Stimulated activated memory B cell treated with anti-CD40 and anti-IgM and Interleukin-4, amounts not matched to agents 10 μg/mL and 1 μg/mL and 100 μg/mL, for 72 hours (primary cell): Measurements from ENCODE around the gene CLDN14.

ENCODE experiments used
- ATAC-seq: fragments of 150-1000 bp; cut with Tn5 transposase; 2 replicates; pipeline ENCODE4 v1.10.0; 2021
- H3K27ac Mint-ChIP-seq: one replicate; pipeline ENCODE4 v1.8.0; 2022; ENCODE audit warnings: mild to moderate bottlenecking, mixed read lengths
- H3K27me3 Mint-ChIP-seq: one replicate; pipeline ENCODE4 v1.8.0; 2022; ENCODE audit warnings: mixed read lengths
- H3K36me3 Mint-ChIP-seq: one replicate; pipeline ENCODE4 v1.8.0; 2022; ENCODE audit warnings: mixed read lengths
- H3K4me1 Mint-ChIP-seq: one replicate; pipeline ENCODE4 v1.8.0; 2022; ENCODE audit warnings: mixed read lengths
- H3K4me3 Mint-ChIP-seq: one replicate; pipeline ENCODE4 v1.8.0; 2022; ENCODE audit warnings: mild to moderate bottlenecking, moderate library complexity, mixed read lengths
- H3K9me3 Mint-ChIP-seq: one replicate; pipeline ENCODE4 v1.8.0; 2022; ENCODE audit warnings: mixed read lengths

CLDN14 gene

DNA sequence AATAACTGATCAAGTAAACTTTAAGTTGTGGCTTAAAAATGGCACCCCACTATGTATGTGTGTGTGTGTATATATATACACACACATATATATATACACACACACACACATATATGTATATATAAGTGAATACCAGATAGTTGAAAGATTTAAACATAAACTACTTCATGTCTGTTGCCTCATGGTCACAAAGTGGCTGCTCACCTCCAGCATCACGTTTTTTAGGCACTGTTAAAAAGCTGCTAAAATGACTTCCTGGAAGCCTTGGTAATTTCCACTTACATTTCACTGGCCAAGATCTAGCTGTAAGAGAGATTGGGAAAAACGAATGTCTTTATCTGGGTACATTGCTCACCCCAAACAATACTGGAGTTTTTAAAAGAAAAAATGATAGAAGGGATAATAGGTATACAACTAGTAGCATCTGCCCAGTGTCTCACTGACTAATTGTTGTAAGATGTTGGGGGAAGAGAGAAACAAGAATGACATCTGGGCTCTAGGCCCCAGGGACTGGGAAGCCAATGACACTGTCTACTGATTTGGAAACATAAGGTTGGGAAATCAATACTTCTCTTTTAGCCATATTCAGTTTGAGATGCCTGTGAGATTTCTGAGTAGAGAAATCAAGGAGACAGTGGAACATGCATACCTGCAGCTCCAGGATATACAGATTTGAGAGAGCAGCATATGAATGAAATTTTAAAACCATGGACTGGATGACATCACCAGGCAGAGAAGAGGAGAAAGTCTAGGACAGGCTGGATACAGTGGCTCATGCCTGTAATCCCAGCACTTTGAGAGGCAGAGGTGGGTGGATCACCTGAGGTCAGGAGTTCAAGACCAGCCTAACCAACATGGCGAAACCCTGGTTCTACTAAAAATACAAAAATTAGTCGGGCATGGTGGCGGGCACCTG, 42.8 kb downstream of the CLDN14 start:
- no peak for ATAC-seq
- Mint-ChIP-seq H3K27me3 (peaks cover 22% of the 10 kb centered on the region), H3K4me3 (no peak overlapping the region), H3K27ac (no peak overlapping the region), H3K36me3 (no peaks in the 10 kb centered on the region), H3K4me1 (peaks cover 10% of the 10 kb centered on the region), H3K9me3 (no peaks in the 10 kb centered on the region)

DNA sequence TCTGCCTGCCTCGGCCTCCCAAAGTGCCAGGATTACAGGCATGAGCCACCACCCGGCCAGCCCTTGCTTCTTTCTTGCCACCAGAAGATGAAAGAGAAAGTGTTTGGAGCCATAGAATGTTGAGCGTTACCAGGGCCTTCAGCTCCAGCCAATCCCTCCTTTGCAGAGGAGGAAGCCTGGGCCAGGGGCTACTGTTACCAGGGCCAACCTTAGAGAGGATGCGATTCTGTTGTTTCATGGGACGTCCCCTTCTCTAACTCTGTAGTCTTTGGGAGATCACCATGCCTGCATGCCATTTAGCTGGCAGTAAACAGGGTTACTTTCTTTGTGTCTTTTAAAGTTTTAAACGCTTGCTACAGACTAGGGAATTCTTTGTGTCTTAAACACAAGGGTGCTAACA, 45.8 kb downstream of the CLDN14 start:
- peaks cover 30% of the 10 kb centered on the region for H3K27me3 Mint-ChIP-seq
- no peak overlapping the region for H3K4me3 Mint-ChIP-seq
- peaks cover 25% of the 10 kb centered on the region for H3K4me1 Mint-ChIP-seq
- no peak overlapping the region for H3K27ac Mint-ChIP-seq
- no peaks in the 10 kb centered on the region for H3K36me3 Mint-ChIP-seq
- H3K9me3 Mint-ChIP-seq, result no peaks in the 10 kb centered on the region
- ATAC-seq, result no peak

DNA sequence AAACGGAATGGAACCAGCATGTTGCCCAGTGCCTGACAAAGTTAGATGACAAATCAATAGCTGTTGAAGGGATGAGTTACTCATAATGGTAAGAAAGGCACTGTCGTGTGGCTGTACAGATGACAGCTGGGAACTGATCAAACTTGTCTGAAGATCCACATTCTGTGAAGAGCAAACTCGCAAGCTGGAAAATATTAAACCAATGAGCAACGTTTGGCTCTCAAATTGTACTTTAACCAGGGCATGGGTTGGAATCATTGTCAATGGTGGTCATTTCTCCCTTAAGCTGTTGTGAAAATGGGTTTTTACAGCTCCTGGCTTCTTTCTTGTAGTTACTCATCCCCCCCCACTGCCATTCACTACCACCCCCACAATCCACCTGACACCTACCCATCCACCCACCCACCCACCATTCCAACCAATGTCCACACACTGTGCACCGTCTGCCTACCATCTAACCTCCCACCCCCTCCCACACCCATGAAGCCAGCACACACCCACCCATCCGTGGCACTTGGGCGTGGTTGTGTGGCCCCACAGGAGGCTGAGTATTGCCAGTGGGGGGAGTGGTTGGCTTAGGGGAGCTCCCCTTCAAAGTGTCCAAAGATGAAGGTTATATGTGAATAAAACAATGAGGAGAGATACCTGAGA, 46.7 kb downstream of the CLDN14 start:
- Mint-ChIP-seq H3K27ac (no peak overlapping the region), H3K9me3 (no peaks in the 10 kb centered on the region), H3K4me3 (no peak overlapping the region), H3K4me1 (peaks cover 30% of the 10 kb centered on the region), H3K36me3 (no peaks in the 10 kb centered on the region), H3K27me3 (peaks cover 38% of the 10 kb centered on the region)
- no peak for ATAC-seq

DNA sequence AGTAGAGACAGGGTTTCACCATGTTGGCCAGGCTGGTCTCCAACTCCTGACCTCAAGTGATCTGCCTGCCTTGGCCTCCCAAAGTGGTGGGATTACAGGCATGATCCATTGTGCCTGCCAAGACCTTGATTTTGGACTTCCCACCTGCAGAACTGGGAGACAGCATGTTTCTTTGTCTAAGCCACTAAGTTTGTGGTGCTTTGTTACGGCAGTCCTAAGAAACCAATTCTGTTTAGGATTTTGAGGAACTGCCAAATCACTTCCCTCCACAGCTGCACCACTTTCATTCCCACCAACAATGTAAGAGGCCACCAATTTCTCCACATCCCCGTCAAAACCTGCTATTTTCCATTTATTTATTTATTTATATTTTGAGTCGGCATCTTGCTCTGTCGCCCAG, 48.7 kb downstream of the CLDN14 start:
- no peak for ATAC-seq
- Mint-ChIP-seq H3K27me3 (peaks cover 38% of the 10 kb centered on the region), H3K4me3 (no peak overlapping the region), H3K27ac (no peak overlapping the region), H3K4me1 (peaks cover 25% of the 10 kb centered on the region), H3K36me3 (no peaks in the 10 kb centered on the region), H3K9me3 (no peaks in the 10 kb centered on the region)

DNA sequence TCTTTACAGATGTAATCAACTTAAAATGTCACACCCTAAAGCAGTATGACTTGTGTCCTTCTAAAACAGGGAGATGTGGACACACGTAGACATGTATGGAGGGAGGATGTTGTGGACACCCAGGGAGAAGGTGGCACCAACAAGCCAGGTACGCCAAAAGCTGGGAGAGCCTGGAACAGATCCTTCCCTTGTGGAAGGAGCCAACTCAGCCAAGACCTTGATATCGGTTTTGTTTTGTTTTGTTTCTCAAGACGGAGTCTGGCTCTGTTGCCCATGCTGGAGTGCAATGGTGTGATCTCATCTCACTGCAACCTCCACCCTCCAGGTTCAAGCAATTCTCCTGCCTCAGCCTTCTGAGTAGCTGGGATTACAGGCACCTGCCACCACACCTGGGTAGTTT, 49.1 kb downstream of the CLDN14 start:
- no peak for ATAC-seq
- Mint-ChIP-seq H3K36me3 (no peaks in the 10 kb centered on the region), H3K27me3 (peaks cover 38% of the 10 kb centered on the region), H3K27ac (peak overlapping the region; percentile 91), H3K9me3 (no peaks in the 10 kb centered on the region), H3K4me3 (no peak overlapping the region), H3K4me1 (peaks cover 25% of the 10 kb centered on the region)

DNA sequence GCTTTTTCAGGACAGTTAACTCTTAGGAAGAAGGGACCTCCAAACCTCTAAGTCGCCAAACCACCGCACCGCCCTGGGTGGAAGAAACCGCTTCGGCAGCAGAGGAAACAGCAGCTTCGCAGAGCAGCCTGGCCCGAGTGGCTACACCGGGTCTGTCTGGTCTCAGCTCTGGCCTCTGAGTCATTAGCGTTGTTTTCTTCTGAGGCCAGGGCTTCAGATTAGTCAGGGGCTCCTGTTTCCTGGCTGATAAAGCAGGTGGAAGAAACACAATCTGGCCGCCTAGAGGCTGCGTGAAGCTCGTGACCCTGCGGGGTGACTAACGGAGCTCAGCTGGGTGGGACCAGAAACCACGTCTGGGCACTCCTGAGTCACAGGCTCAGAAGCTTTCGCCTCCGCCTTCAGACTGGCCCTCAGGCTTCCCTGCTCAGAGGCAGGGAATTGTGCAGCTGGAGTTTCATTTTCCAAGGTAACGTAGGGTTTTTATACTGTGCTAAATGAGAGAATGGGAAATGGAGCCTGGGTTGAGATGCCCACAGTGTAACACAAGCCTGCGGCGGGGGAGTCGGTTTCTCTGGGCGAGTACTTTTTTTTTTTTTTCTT, 49.9 kb downstream of the CLDN14 start:
- Mint-ChIP-seq H3K4me3 (peak overlapping the region; percentile 82), H3K9me3 (no peaks in the 10 kb centered on the region), H3K36me3 (no peaks in the 10 kb centered on the region), H3K4me1 (peaks cover 25% of the 10 kb centered on the region), H3K27ac (peak overlapping the region; percentile 91), H3K27me3 (peaks cover 37% of the 10 kb centered on the region)
- ATAC-seq, result peak; percentile 93

DNA sequence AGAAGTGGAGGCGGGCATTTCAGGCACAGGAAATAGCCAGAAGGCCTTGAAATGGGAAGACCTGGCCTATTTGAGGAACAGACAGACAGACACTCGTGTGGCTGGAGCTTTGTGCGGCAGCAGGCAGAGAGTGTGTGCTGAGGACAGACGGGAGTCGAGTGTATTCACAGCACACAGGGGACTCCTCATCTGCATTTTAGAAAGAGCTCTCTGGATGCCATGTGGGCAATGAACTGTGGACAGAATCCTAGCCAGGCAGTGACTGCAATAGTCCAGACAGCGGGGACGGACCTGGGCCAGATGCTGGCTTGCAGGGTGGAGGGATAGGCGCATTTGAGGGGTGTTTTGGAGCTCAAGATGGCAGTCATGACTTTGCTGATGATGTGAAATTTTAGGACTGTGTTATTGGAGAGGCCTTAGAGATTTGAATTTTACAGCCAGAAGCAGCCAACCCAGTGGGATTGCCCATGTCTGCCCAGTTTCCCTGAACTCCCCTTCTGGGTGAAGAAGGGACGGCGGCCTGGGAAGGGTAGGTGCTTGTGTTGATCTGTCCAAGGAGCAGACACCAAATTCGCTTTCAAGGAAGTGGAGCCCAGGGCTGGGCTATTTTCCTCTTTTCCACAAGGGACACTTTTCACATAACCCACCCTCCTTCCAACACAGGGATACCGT, 51.0 kb downstream of the CLDN14 start:
- Mint-ChIP-seq H3K9me3 (no peaks in the 10 kb centered on the region), H3K4me3 (no peak overlapping the region), H3K36me3 (no peaks in the 10 kb centered on the region), H3K27ac (peak overlapping the region; percentile 91), H3K4me1 (peaks cover 25% of the 10 kb centered on the region), H3K27me3 (peaks cover 26% of the 10 kb centered on the region)
- ATAC-seq, result no peak

DNA sequence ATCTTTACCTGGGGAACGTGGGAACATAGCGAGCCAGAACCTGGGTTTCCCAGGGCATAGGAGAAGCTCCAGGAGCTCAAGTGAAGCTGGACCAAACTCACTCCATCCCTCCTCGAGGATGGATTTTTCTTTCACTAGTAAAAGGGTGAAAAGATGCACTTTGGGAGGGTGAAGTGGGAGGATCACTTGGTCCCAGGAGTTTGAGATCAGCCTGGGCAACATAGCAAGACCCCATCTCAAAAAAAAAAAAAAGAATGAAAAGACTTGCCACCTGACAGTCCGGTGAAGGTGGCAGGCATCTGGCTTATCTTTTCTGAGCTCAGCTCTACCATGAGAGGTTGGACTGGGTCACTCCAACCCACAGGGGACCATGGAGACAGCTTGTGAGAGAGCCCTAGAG, 52.4 kb downstream of the CLDN14 start:
- ATAC-seq, result no peak
- H3K4me3 Mint-ChIP-seq, result no peak overlapping the region

DNA sequence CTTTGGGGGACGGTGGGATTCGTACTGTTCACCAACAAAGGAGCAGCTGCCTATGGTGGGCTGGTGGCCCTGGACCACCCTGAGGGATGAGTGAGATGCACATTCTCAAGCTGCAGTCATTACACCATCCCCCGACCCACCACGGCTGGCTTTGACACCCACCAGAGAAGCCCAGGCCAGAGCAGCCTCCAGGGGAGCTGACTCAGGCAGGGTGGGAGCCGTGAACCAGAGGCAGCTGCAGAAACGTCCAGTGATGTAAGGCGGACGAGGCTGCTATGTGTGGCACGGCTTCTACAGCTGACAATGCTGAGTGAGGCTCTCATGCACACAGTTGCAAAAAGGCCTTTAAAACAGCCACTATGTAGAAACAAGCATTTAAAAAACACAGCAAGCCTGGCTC, 54.6 kb downstream of the CLDN14 start:
- Mint-ChIP-seq H3K27ac (no peak overlapping the region), H3K4me3 (no peak overlapping the region), H3K9me3 (no peaks in the 10 kb centered on the region), H3K27me3 (peaks cover 9% of the 10 kb centered on the region), H3K4me1 (peaks cover 14% of the 10 kb centered on the region), H3K36me3 (no peaks in the 10 kb centered on the region)
- ATAC-seq, result no peak

More for the DNA sequence above, 52.4 kb downstream of the CLDN14 start:
- Mint-ChIP-seq H3K27ac (no peak overlapping the region), H3K36me3 (no peaks in the 10 kb centered on the region), H3K9me3 (no peaks in the 10 kb centered on the region), H3K4me1 (peaks cover 25% of the 10 kb centered on the region), H3K27me3 (peaks cover 20% of the 10 kb centered on the region)

DNA sequence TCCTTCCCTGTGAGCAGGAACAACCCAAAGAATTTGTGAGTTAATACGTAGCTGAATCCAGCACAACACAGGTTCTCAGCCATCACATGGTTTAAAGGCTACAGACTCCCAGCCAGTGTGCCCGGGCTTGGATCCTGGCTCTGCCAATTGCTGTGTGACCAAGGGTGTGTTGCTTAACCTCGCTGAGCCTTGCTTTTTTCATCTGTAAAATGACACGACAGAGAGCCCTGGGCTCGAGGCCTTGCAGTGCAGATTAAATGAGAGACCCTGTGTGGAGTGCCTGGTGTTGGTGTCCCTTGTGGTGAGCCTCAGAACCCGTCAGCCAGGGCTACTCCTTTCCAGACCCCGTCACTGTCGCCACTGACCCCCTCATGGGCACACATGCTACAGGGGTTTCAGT, 55.3 kb downstream of the CLDN14 start:
- Mint-ChIP-seq H3K4me3 (no peak overlapping the region), H3K4me1 (peaks cover 7% of the 10 kb centered on the region), H3K27ac (no peak overlapping the region), H3K36me3 (no peaks in the 10 kb centered on the region), H3K9me3 (no peaks in the 10 kb centered on the region), H3K27me3 (peaks cover 9% of the 10 kb centered on the region)
- no peak for ATAC-seq

DNA sequence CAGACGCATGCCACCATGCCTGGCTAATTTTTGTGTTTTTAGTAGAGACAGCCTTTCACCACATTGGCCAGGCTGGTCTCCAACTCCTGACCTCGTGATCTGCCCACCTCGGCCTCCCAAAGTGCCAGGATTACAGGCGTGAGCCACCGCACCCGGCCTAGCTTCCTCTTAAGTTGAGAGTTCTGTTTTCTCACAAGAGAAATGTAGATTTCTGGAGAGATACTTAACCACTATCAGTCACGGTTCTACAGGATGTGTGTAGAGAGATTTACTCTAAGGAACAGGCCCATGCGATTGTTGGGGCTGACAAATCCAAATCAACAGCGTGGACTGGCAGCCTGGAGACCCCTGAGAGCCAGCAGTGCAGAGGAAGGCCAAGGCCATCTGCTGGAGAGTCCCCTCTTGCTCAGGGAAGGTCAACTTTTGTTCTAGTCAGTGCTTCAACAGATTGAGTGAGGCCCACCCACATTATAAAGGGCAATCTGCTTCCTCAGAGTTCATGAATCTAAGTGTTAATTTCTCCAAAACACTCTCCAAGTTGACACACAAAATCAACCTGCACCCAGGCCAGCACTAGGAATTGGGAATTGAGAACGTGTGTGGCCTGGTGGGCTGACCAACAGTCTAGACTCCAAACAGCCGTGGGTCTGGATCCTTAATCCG, 56.0 kb downstream of the CLDN14 start:
- Mint-ChIP-seq H3K27me3 (peaks cover 6% of the 10 kb centered on the region), H3K27ac (no peak overlapping the region), H3K9me3 (no peaks in the 10 kb centered on the region), H3K4me1 (peaks cover 5% of the 10 kb centered on the region), H3K4me3 (no peak overlapping the region), H3K36me3 (no peaks in the 10 kb centered on the region)
- no peak for ATAC-seq

DNA sequence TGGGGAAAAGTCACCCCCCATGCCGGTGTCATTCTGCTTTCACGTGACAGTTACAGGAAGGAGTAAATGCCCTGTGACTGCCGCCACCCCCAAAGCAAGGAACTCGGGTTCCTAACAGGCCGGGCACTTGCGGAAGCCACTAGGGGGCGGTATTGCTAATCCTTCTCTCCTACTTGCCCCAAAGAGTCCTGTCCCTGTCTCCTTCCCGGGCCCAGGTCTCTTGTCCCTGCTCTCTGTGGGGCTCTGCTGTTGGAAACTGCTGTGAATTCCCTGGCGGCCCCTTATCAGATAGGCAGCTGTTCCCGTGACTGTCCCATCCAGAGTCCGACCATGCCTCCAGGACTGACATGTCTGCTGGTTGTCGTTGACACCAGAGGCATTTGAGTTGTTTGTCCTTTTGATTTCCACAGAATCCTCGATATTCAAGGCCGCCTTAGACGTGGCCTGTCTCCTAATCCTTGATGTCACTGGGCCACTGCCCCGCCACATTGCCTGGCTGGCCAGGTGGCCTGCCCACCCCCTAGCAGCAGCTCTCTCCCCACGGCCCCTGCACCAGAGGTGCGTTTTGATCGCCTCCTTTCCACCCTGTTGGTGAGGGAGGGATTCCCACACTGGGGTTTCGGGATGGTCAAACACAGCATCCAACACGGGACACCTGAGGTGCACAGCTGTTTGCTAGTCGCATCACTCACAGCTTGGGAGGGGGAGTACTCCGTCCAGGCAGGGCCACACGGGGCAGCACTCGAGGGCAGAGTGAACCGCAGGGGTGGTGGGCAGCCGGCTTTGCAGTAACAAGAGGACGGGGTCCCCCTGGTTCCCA, 57.4 kb downstream of the CLDN14 start:
- Mint-ChIP-seq H3K4me3 (no peak overlapping the region), H3K27me3 (no peaks in the 10 kb centered on the region), H3K4me1 (no peaks in the 10 kb centered on the region), H3K27ac (no peak overlapping the region), H3K36me3 (no peaks in the 10 kb centered on the region), H3K9me3 (no peaks in the 10 kb centered on the region)
- no peak for ATAC-seq

DNA sequence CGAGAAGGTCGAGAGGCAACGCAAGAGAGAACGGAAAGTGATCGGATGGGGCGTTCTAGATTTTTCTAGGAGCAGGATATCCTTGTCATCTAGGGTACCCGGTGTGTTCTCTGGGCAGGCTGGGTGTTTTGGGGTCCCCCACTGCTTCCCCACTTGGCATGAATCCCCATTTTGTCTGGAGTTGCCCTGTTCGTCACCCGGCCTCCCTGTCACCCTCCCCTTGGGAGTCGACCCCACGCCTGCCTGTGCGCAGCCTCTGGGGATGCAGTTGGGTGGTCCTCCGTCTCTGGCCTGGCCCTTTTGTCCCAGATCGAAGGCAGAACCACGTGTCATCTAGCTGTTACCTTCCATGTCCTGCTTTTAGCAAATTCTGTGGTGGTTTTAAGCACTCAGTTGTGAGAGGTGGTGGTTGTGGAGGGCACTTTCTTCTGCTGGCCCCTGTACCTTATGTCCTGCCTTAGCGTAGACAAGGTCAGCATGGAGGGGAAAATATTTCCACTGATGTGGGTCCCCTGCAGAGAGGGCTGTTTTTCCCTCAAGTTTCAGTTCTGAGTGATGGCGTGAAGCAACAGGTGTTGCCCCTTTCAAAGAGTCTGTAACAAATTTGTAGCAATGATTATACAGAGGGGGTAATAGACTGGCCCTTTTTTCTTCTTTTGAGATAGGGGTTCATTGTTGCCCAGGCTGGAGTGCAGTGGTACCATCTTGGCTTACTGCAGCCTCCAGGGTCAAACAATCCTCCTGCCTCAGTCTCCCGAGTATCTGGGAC, 59.2 kb downstream of the CLDN14 start:
- Mint-ChIP-seq H3K27ac (no peak overlapping the region), H3K9me3 (no peaks in the 10 kb centered on the region)

DNA sequence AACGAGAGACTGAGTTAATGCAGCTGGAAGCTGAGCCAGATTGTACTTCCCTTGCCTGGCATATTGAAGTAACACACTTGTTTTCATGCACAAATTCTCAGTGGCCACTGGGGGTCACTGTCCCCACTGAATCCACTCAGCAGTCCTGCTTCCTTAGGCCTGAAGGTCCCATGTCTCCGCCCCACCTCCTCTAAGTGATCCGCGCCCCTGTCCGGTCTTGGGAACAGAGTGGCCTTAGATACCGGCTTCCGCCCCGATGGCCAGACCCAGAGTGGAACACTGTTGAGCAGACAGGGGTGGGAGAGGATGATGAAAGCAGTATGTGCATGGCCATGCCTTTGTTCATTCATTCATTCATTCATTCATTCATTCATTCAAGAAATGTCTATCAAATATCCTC, 59.9 kb downstream of the CLDN14 start:
- Mint-ChIP-seq H3K4me3 (no peak overlapping the region), H3K36me3 (peaks cover 13% of the 10 kb centered on the region), H3K27ac (no peak overlapping the region), H3K4me1 (no peaks in the 10 kb centered on the region), H3K27me3 (no peaks in the 10 kb centered on the region), H3K9me3 (no peaks in the 10 kb centered on the region)
- ATAC-seq, result no peak

More for the DNA sequence above, 59.2 kb downstream of the CLDN14 start:
- peaks cover 11% of the 10 kb centered on the region for H3K36me3 Mint-ChIP-seq
- no peaks in the 10 kb centered on the region for H3K27me3 Mint-ChIP-seq
- ATAC-seq, result no peak
- H3K4me1 Mint-ChIP-seq, result no peaks in the 10 kb centered on the region
- H3K4me3 Mint-ChIP-seq, result no peak overlapping the region
